Prostate gland (tissue), 2 donors: ENCODE measurements around the gene HSPB1. TPM values are rescaled to one million over a fixed set of nuclear protein-coding genes. Genes with fewer than 3 reads are reported as not detected.

Experiments
- DNase-seq: peaks from one replicate; pipeline ENCODE4 v3.0.0-alpha.2; 2019; ENCODE audit warnings: low spot score
- H3K27ac ChIP-seq, 2 donors: fragments of 200-600 bp; sonication (generic); 2 replicates each; pipeline ENCODE4 v1.5.1; 2017 to 2019
- H3K27me3 ChIP-seq: fragments of 200-600 bp; sonication (generic); replicated peaks from 2 replicates; pipeline ENCODE4 v1.5.1; 2019; ENCODE audit not compliant: insufficient read depth
- H3K36me3 ChIP-seq, 2 donors: fragments of 200-600 bp; sonication (generic); 1 replicate in 1 of 2; 2 replicates in 1 of 2; pipeline versions ENCODE4 v1.5.1 to v1.8.1; 2017 to 2019
- H3K4me1 ChIP-seq: fragments of 200-600 bp; sonication (generic); replicated peaks from 2 replicates; pipeline ENCODE4 v1.5.1; 2019
- H3K4me3 ChIP-seq, 2 donors: fragments of 200-600 bp; sonication (generic); 2 replicates each; pipeline ENCODE4 v1.5.1; 2017 to 2019
- H3K9me3 ChIP-seq: fragments of 200-600 bp; sonication (generic); 2 replicates; pipeline ENCODE4 v1.5.1; 2017
- POLR2A ChIP-seq: fragments of 450-650 bp; IDR thresholded peaks from one replicate; pipeline ENCODE4 v1.6.1; 2016; ENCODE audit warnings: antibody characterized with exemption, mild to moderate bottlenecking
- POLR2AphosphoS5 ChIP-seq: sonication (generic); formaldehyde crosslinking; IDR thresholded peaks from one replicate; pipeline ENCODE4 v1.6.1; 2017; ENCODE audit warnings: antibody characterized with exemption
- whole genome bisulfite sequencing: methylation state at CpG from one replicate; pipeline ENCODE4 v1.1.5; 2018; 5-methylcytosine and 5-hydroxymethylcytosine counted together
- intact Hi-C: fragments of 100-400 bp; cut with DNase I; formaldehyde crosslinking; loops from one replicate; pipeline ENCODE4 v1.14.2; 2022
- total RNA-seq, 2 donors: library from RNA; depleted of rRNA; stranded (reverse); fragments of >200 nt; gene quantifications; one replicate each; pipeline ENCODE4 v1.1.0, GENCODE V29; 2016
- TF ChIP-seq, protein P1 (sequence below), 4 experiments: fragments of 200-600 bp in 2 of 4; fragments of 450-650 bp in 2 of 4; sonication (generic) in 2 of 4; IDR thresholded peaks; 1 replicate in 3 of 4; 2 replicates in 1 of 4; pipeline ENCODE4 v1.5.1; 2016 to 2019; ENCODE audit warnings: antibody characterized with exemption in 4 of 4, mild to moderate bottlenecking in 2 of 4, moderate library complexity in 2 of 4

HSPB1 gene
- total RNA-seq, 2 donors from 2014 or later: 781 to 833 TPM

GRCh38 chr7:76347710-76348109 is 45.2 kb downstream of the HSPB1 start:
- TF ChIP-seq POLR2AphosphoS5 (no peak), POLR2A (no peak)
- TF ChIP-seq, protein P1, sequence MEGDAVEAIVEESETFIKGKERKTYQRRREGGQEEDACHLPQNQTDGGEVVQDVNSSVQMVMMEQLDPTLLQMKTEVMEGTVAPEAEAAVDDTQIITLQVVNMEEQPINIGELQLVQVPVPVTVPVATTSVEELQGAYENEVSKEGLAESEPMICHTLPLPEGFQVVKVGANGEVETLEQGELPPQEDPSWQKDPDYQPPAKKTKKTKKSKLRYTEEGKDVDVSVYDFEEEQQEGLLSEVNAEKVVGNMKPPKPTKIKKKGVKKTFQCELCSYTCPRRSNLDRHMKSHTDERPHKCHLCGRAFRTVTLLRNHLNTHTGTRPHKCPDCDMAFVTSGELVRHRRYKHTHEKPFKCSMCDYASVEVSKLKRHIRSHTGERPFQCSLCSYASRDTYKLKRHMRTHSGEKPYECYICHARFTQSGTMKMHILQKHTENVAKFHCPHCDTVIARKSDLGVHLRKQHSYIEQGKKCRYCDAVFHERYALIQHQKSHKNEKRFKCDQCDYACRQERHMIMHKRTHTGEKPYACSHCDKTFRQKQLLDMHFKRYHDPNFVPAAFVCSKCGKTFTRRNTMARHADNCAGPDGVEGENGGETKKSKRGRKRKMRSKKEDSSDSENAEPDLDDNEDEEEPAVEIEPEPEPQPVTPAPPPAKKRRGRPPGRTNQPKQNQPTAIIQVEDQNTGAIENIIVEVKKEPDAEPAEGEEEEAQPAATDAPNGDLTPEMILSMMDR (IDR thresholded peaks at IDR 0.05): no peak
- DNase-seq: no peak
- Histone ChIP-seq H3K27ac (no peak overlapping the region), H3K9me3 (no peaks in the 10 kb centered on the region), H3K27me3 (no peaks in the 10 kb centered on the region), H3K36me3 (peaks cover 0 to 10% of the 10 kb centered on the region in 2 donors), H3K4me3 (no peak overlapping the region), H3K4me1 (no peaks in the 10 kb centered on the region)
- intact Hi-C loops: no loop called here
- 78% methylated on average over 5 of the region's 5 CpGs for WGBS

DNA sequence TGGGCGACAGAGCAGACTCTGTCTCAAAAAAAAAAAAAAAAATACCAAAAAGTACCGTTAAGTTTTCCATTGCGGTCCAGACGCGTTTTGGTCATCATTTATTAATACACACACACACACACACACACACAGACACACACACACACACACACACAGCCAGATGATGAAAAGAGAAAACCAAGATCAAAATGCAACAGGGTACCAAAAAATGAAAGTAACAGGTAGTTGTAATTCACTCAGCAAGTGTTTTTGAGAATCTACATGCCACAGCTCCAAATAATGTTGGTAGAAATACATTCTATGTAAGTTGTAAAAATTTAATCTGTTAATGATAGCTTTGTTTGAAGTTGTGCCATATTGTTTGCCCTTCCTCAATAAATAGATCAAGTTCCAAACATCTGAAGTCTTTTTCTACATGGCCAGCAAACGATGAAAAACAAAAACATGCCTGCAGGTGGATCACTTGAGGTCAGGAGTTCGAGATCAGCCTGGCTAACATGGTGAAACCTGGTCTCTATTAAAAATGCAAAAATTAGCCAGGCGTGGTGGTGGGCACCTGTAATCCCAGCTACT is 46.9 kb downstream of the HSPB1 start:
- intact Hi-C loops: no loop called here
- Histone ChIP-seq H3K27ac (no peak overlapping the region), H3K4me3 (no peak overlapping the region), H3K9me3 (no peaks in the 10 kb centered on the region), H3K36me3 (peaks cover 0 to 10% of the 10 kb centered on the region in 2 donors), H3K27me3 (no peaks in the 10 kb centered on the region), H3K4me1 (no peaks in the 10 kb centered on the region)
- WGBS: 84% methylated on average over 8 of the region's 8 CpGs
- no peak for DNase-seq
- TF ChIP-seq, protein P1 (IDR thresholded peaks at IDR 0.05): no peak
- TF ChIP-seq POLR2AphosphoS5: no peak
- TF ChIP-seq POLR2A: no peak

- WGBS: 88% methylated on average over 7 of the region's 7 CpGs
- H3K27me3 ChIP-seq: no peaks in the 10 kb centered on the region
- H3K36me3 ChIP-seq: peaks cover 0 to 10% of the 10 kb centered on the region in 2 donors
- intact Hi-C loops: no loop called here
- H3K9me3 ChIP-seq: no peaks in the 10 kb centered on the region
- TF ChIP-seq, protein P1 (IDR thresholded peaks at IDR 0.05): no peak
- TF ChIP-seq POLR2A: no peak
- no peak for TF ChIP-seq POLR2AphosphoS5
- no peak overlapping the region for H3K27ac ChIP-seq
- peaks cover under 1% of the 10 kb centered on the region for H3K4me1 ChIP-seq
- no peak for DNase-seq
- no peak overlapping the region for H3K4me3 ChIP-seq
Measured at GRCh38 chr7:76351372-76351771, 48.9 kb downstream of the HSPB1 start.

DNA sequence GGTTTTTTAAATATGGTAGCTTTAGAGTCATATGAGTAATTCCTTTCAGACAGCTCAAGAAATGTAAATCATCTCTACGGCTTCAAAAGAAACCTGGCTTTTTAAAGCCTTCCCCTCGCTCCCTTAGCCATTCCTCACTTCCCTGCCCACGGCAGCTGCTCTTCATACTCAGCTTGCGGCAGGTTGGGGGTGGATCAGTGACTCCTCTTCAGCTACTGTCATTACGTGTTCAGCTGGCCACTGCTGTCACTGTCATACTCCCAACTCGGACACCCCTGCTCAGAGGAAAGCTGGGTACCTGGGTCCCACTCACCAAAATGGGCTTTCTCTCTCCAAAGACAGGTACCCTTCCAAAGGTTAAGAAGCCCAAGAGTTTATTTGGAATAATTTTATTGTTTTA is 49.7 kb downstream of the HSPB1 start:
- intact Hi-C loops: no loop called here
- no peaks in the 10 kb centered on the region for H3K27me3 ChIP-seq
- H3K9me3 ChIP-seq: no peaks in the 10 kb centered on the region
- 72% methylated on average over 6 of the region's 6 CpGs for WGBS
- no peak overlapping the region for H3K27ac ChIP-seq
- H3K4me3 ChIP-seq: no peak overlapping the region
- no peak for TF ChIP-seq POLR2AphosphoS5
- no peak for TF ChIP-seq POLR2A
- TF ChIP-seq, protein P1 (IDR thresholded peaks at IDR 0.05): no peak
- H3K4me1 ChIP-seq: peaks cover 7% of the 10 kb centered on the region
- peaks cover 0 to 10% of the 10 kb centered on the region in 2 donors for H3K36me3 ChIP-seq
- no peak for DNase-seq

GRCh38 chr7:76353744-76354143 is 51.3 kb downstream of the HSPB1 start:
- H3K4me1 ChIP-seq: peaks cover 7% of the 10 kb centered on the region
- H3K4me3 ChIP-seq: no peak overlapping the region
- DNase-seq: no peak
- no peak overlapping the region for H3K27ac ChIP-seq
- H3K27me3 ChIP-seq: no peaks in the 10 kb centered on the region
- TF ChIP-seq, protein P1 (IDR thresholded peaks at IDR 0.05): no peak
- no peak for TF ChIP-seq POLR2A
- TF ChIP-seq POLR2AphosphoS5: no peak
- intact Hi-C loops: no loop called here
- H3K36me3 ChIP-seq: peaks cover 0 to 10% of the 10 kb centered on the region in 2 donors
- WGBS: 93% methylated on average over 5 of the region's 5 CpGs
- no peaks in the 10 kb centered on the region for H3K9me3 ChIP-seq
